SK-N-SH treated with all-trans-retinoic acid at 6 μM for 48 hours (cell line): ENCODE measurements around the gene SMARCD2.

Experiments
- ATAC-seq: fragments of 200-7000 bp; cut with Tn5 transposase; 3 replicates; pipeline ENCODE4 v1.9.1; 2020; ENCODE audit warnings: mild to moderate bottlenecking, moderate library complexity
- ARNTL ChIP-seq: fragments of 450-650 bp; formaldehyde crosslinking; IDR thresholded peaks from 2 replicates; pipeline ENCODE4 v1.5.0; 2020; ENCODE audit warnings: low read depth, mild to moderate bottlenecking, moderate library complexity, borderline replicate concordance
- BACH2 ChIP-seq: fragments of 250-450 bp; sonication (Bioruptor Pico); IDR thresholded peaks from 2 replicates; pipeline ENCODE4 v1.9.0; 2021; ENCODE audit warnings: mild to moderate bottlenecking, borderline replicate concordance
- CREB5 ChIP-seq: fragments of 250-450 bp; sonication (Bioruptor Pico); IDR thresholded peaks from 2 replicates; pipeline ENCODE4 v1.5.1; 2020; ENCODE audit warnings: low read depth, mild to moderate bottlenecking, moderate library complexity
- CSDC2 ChIP-seq: fragments of 250-450 bp; sonication (Bioruptor Pico); IDR thresholded peaks from 2 replicates; pipeline ENCODE4 v1.5.0; 2020; ENCODE audit warnings: mild to moderate bottlenecking, moderate library complexity
- CSRNP3 ChIP-seq: fragments of 250-450 bp; sonication (Bioruptor Pico); IDR thresholded peaks from 2 replicates; pipeline ENCODE4 v1.5.1; 2021; ENCODE audit warnings: mild to moderate bottlenecking, moderate library complexity
- GLIS3 ChIP-seq: fragments of 250-450 bp; sonication (Bioruptor Pico); IDR thresholded peaks from 2 replicates; pipeline ENCODE4 v1.5.0; 2020; ENCODE audit warnings: mild to moderate bottlenecking, moderate library complexity
- ISL1 ChIP-seq: fragments of 250-450 bp; sonication (Bioruptor Pico); IDR thresholded peaks from 2 replicates; pipeline ENCODE4 v2.1.2; 2022; ENCODE audit warnings: mild to moderate bottlenecking, moderate library complexity
- OSR1 ChIP-seq: fragments of 250-450 bp; sonication (Bioruptor Pico); IDR thresholded peaks from 2 replicates; pipeline ENCODE4 v1.8.0; 2022; ENCODE audit warnings: moderate library complexity, mild to moderate bottlenecking, inconsistent platforms
- PATZ1 ChIP-seq: fragments of 250-450 bp; sonication (Bioruptor Pico); IDR thresholded peaks from 2 replicates; pipeline ENCODE4 v1.8.0; 2020; ENCODE audit warnings: mild to moderate bottlenecking, moderate library complexity, borderline replicate concordance
- POU6F1 ChIP-seq: fragments of 250-450 bp; sonication (Bioruptor Pico); IDR thresholded peaks from 2 replicates; pipeline ENCODE4 v1.8.0; 2021; ENCODE audit warnings: low read depth, mild to moderate bottlenecking, moderate library complexity, borderline replicate concordance
- PPARA ChIP-seq: fragments of 250-450 bp; sonication (Bioruptor Pico); IDR thresholded peaks from 2 replicates; pipeline ENCODE4 v1.5.0; 2020; ENCODE audit warnings: mild to moderate bottlenecking, borderline replicate concordance
- RARB ChIP-seq: fragments of 250-450 bp; sonication (Bioruptor Pico); IDR thresholded peaks from 2 replicates; pipeline ENCODE4 v1.8.0; 2021; ENCODE audit warnings: mild to moderate bottlenecking, moderate library complexity
- SNAI2 ChIP-seq: fragments of 250-450 bp; sonication (Bioruptor Pico); IDR thresholded peaks from 2 replicates; pipeline ENCODE4 v1.5.0; 2020; ENCODE audit warnings: mild to moderate bottlenecking, moderate library complexity
- TCF4 ChIP-seq: fragments of 250-450 bp; sonication (Bioruptor Pico); IDR thresholded peaks from 2 replicates; pipeline ENCODE4 v1.8.0; 2021; ENCODE audit warnings: mild to moderate bottlenecking, moderate library complexity, borderline replicate concordance
- TOX ChIP-seq: fragments of 250-450 bp; sonication (Bioruptor Pico); IDR thresholded peaks from 2 replicates; pipeline ENCODE4 v1.8.0; 2021; ENCODE audit warnings: mild to moderate bottlenecking, moderate library complexity, borderline replicate concordance
- TSHZ2 ChIP-seq: fragments of 250-450 bp; sonication (Bioruptor Pico); IDR thresholded peaks from 2 replicates; pipeline ENCODE4 v1.5.0; 2020; ENCODE audit warnings: mild to moderate bottlenecking, moderate library complexity
- ZC3H10 ChIP-seq: fragments of 250-450 bp; sonication (Bioruptor Pico); IDR thresholded peaks from 2 replicates; pipeline ENCODE4 v1.5.1; 2021; ENCODE audit warnings: mild to moderate bottlenecking, moderate library complexity
- ZFP3 ChIP-seq: fragments of 250-450 bp; sonication (Bioruptor Pico); IDR thresholded peaks from 2 replicates; pipeline ENCODE4 v1.5.0; 2020; ENCODE audit warnings: mild to moderate bottlenecking, moderate library complexity
- ZFP30 ChIP-seq: fragments of 450-650 bp; formaldehyde crosslinking; IDR thresholded peaks from 2 replicates; pipeline ENCODE4 v1.5.0; 2022; ENCODE audit warnings: mild to moderate bottlenecking, moderate library complexity
- ZNF565 ChIP-seq: fragments of 450-650 bp; formaldehyde crosslinking; conservative IDR thresholded peaks from 2 replicates; pipeline ENCODE4 v1.5.0; 2020; ENCODE audit warnings: low read depth, mild to moderate bottlenecking, moderate library complexity
- ZNF70 ChIP-seq: fragments of 450-650 bp; formaldehyde crosslinking; IDR thresholded peaks from 2 replicates; pipeline ENCODE4 v1.5.0; 2020; ENCODE audit warnings: mild to moderate bottlenecking, moderate library complexity

SMARCD2 gene

GRCh38 chr17:63809970-63810369 is 32.5 kb downstream of the SMARCD2 start:
- TF ChIP-seq TCF4 (CRISPR knock-in tag) (no peak), TOX (no peak), POU6F1 (CRISPR knock-in tag) (no peak), ZFP30 (CRISPR knock-in tag) (no peak), RARB (CRISPR knock-in tag) (no peak), CSDC2 (no peak), PPARA (CRISPR knock-in tag) (no peak), ZNF70 (CRISPR knock-in tag) (no peak), PATZ1 (CRISPR knock-in tag) (no peak), SNAI2 (CRISPR knock-in tag) (no peak), CSRNP3 (CRISPR knock-in tag) (no peak), CREB5 (CRISPR knock-in tag) (no peak), ZFP3 (no peak), GLIS3 (CRISPR knock-in tag) (no peak), TSHZ2 (CRISPR knock-in tag) (no peak), OSR1 (CRISPR knock-in tag) (no peak)
- ATAC-seq, result no peak

GRCh38 chr17:63805591-63805990 is 36.9 kb downstream of the SMARCD2 start:
- ATAC-seq, result no peak
- no peak for TF ChIP-seq BACH2 (CRISPR knock-in tag)
- no peak for TF ChIP-seq CREB5 (CRISPR knock-in tag)
- TF ChIP-seq OSR1 (CRISPR knock-in tag), result no peak
- TF ChIP-seq GLIS3 (CRISPR knock-in tag), result no peak
- TF ChIP-seq CSDC2, result no peak
- TF ChIP-seq ARNTL (CRISPR knock-in tag), result no peak
- no peak for TF ChIP-seq CSRNP3 (CRISPR knock-in tag)
- TF ChIP-seq ZNF70 (CRISPR knock-in tag), result no peak
- TF ChIP-seq PPARA (CRISPR knock-in tag), result no peak
- no peak for TF ChIP-seq ZNF565 (CRISPR knock-in tag)
- no peak for TF ChIP-seq ZFP30 (CRISPR knock-in tag)
- TF ChIP-seq TSHZ2 (CRISPR knock-in tag), result no peak
- no peak for TF ChIP-seq ZFP3
- no peak for TF ChIP-seq TCF4 (CRISPR knock-in tag)
- TF ChIP-seq TOX, result no peak
- no peak for TF ChIP-seq ZC3H10 (CRISPR knock-in tag)
- TF ChIP-seq POU6F1 (CRISPR knock-in tag), result no peak
- TF ChIP-seq RARB (CRISPR knock-in tag), result no peak
- TF ChIP-seq ISL1 (CRISPR knock-in tag), result no peak
